ENCODE measurements around the gene HUS1B. TPM values are rescaled to one million over a fixed set of nuclear protein-coding genes. Genes with fewer than 3 reads are reported as not detected.

Gene HUS1B
- total RNA-seq, 8 experiments from 2014 or later: 0.31 to 3.9 (median 0.80) TPM

DNA sequence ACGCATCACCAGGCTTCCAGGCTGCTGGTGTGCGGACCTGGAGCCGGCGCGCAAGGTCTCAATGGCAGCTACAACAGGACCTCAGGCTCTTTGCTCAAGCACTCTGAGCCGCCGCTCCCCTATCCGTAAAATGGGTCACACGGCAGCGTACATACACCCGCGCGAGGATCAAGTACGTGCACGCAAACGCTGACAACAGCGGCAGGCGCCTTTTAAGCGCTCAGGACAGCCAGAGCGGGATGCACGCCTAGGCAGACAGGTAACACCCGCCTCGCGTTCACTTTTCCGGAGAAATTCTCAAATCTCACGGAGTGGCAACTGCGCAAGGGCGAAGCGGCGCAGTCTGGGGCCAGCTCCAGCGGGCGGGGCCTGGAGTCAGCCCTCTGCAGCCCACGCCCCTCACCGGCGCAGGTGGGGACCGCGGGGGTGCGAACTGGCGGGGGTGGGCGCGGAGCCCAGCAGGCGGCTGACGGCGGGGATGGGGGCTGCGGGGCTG lies 35.5 kb upstream of the HUS1B start:
- Histone ChIP-seq H3K27ac (peak overlapping the region; percentile 63 to 70), H3K4me3 (peak overlapping the region; percentile 72 to 97 (median 95)), H3K4me1 (replicated peaks in 1 of 2) (no peaks in the 10 kb centered on the region)
- in situ Hi-C loops (cut with MboI; ENCODE audit: low pct_unique_long_range_greater_than_20kb in 2 of 9, low sequenced_read_pairs in 9 of 9, unreplicated experiment in 9 of 9): loop anchor here in 1 of 9 experiments (10.0 kb wide), 1 partner anchor 98 kb away; no protein-coding TSS in a partner anchor
- 0 to 25% (median 3%) methylated on average over 2 to 22 of the region's 45 CpGs; no CpG with 5 or more reads in 2 of the 10 experiments for WGBS, 10 experiments
- ATAC-seq (replicated peaks in 6 of 8): peak; percentile 76 to 88 (median 82)

DNA sequence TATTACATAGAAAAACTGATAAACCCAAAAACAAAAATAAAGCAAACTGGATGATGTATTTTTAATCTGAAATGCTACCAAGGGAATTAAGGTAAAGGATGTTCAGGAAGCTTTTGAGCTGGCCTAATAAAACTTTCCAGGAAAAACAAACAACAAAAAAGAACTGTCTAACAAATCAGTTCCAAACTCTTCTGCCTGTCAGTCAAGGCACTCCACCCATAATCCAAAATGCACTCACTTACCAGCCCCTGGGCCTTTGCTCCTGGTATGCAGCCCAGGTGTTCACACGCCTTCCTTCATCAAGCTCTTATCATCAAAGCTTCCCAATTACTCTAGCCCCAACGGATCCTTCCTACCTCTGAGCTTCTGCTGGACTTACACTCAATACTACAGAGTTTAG lies 32.3 kb upstream of the HUS1B start:
- Histone ChIP-seq H3K27ac (no peak overlapping the region), H3K4me1 (replicated peaks in 1 of 2) (peaks cover 6 to 15% of the 10 kb centered on the region in 2 donors), H3K4me3 (no peak overlapping the region)
- no peak for ATAC-seq (replicated peaks in 6 of 8)
- 31 to 80% (median 58%) methylated on average over 1 to 2 of the region's 2 CpGs; no CpG with 5 or more reads in 4 of the 10 experiments for WGBS, 10 experiments
- in situ Hi-C loops (cut with MboI; ENCODE audit: low pct_unique_long_range_greater_than_20kb in 2 of 9, low sequenced_read_pairs in 9 of 9, unreplicated experiment in 9 of 9): no loop called here

DNA sequence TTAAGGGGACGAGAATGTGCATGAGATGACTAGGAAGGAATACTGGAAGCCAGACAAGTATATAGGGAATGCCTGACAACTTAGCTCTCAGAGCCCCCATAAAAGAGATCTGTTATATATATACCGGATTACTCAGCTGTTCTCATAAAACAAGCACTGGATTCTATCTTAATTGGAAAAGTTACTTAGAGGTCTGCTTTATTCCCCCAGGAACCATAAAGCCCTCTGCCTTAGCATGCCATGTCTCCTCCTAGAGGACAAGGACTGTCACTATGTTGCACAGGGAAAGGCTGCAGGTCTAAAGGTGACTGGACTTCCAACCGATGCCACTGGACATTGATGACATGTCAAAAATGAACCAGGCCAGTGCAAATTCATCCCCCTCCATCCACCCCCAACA lies 29.6 kb upstream of the HUS1B start:
- 39 to 100% (median 87%) methylated on average over 1 to 3 of the region's 3 CpGs; no CpG with 5 or more reads in 2 of the 10 experiments for WGBS, 10 experiments
- Histone ChIP-seq H3K4me3 (no peak overlapping the region), H3K4me1 (replicated peaks in 1 of 2) (peaks cover 17 to 29% of the 10 kb centered on the region in 2 donors), H3K27ac (no peak overlapping the region)
- in situ Hi-C loops (cut with MboI; ENCODE audit: low pct_unique_long_range_greater_than_20kb in 2 of 9, low sequenced_read_pairs in 9 of 9, unreplicated experiment in 9 of 9): no loop called here
- ATAC-seq (replicated peaks in 6 of 8): peak in 1 of 8 experiments; percentile 5

GRCh38 chr6:684831-685636 lies 28.1 kb upstream of the HUS1B start:
- H3K4me1 ChIP-seq (replicated peaks in 1 of 2): peaks cover 17 to 39% of the 10 kb centered on the region in 2 donors
- no peak for ATAC-seq (replicated peaks in 6 of 8)
- no peak overlapping the region for H3K27ac ChIP-seq
- no peak overlapping the region for H3K4me3 ChIP-seq
- WGBS, 10 experiments: 60 to 94% (median 80%) methylated on average over 2 to 5 of the region's 6 CpGs
- in situ Hi-C loops (cut with MboI; ENCODE audit: low pct_unique_long_range_greater_than_20kb in 2 of 9, low sequenced_read_pairs in 9 of 9, unreplicated experiment in 9 of 9): no loop called here

GRCh38 chr6:683742-684440 lies 27.0 kb upstream of the HUS1B start:
- peaks cover 17 to 41% of the 10 kb centered on the region in 2 donors for H3K4me1 ChIP-seq (replicated peaks in 1 of 2)
- peak overlapping the region; percentile 15 to 36 (median 23) for H3K4me3 ChIP-seq
- ATAC-seq (replicated peaks in 6 of 8): peak; percentile 76 to 98 (median 98)
- in situ Hi-C loops (cut with MboI; ENCODE audit: low pct_unique_long_range_greater_than_20kb in 2 of 9, low sequenced_read_pairs in 9 of 9, unreplicated experiment in 9 of 9): no loop called here
- 0 to 14% (median 0%) methylated on average over 1 to 9 of the region's 15 CpGs; no CpG with 5 or more reads in 1 of the 10 experiments for WGBS, 10 experiments
- H3K27ac ChIP-seq: peak overlapping the region; percentile 25 to 65

GRCh38 chr6:680666-681340 lies 23.9 kb upstream of the HUS1B start:
- H3K4me1 ChIP-seq (replicated peaks in 1 of 2): peaks cover 17 to 42% of the 10 kb centered on the region in 2 donors
- 40 to 100% (median 68%) methylated on average over 1 to 4 of the region's 5 CpGs; no CpG with 5 or more reads in 2 of the 10 experiments for WGBS, 10 experiments
- H3K4me3 ChIP-seq: no peak overlapping the region
- ATAC-seq (replicated peaks in 6 of 8): no peak
- in situ Hi-C loops (cut with MboI; ENCODE audit: low pct_unique_long_range_greater_than_20kb in 2 of 9, low sequenced_read_pairs in 9 of 9, unreplicated experiment in 9 of 9): no loop called here
- H3K27ac ChIP-seq: no peak overlapping the region

- in situ Hi-C loops (cut with MboI; ENCODE audit: low pct_unique_long_range_greater_than_20kb in 2 of 9, low sequenced_read_pairs in 9 of 9, unreplicated experiment in 9 of 9): no loop called here
- 0 to 62% (median 30%) methylated on average over 1 to 2 of the region's 2 CpGs; no CpG with 5 or more reads in 4 of the 10 experiments for WGBS, 10 experiments
- Histone ChIP-seq H3K27ac (no peak overlapping the region), H3K4me3 (no peak overlapping the region), H3K4me1 (replicated peaks in 1 of 2) (peaks cover 17 to 41% of the 10 kb centered on the region in 2 donors)
- no peak for ATAC-seq (replicated peaks in 6 of 8)
These were observed 23.4 kb upstream of the HUS1B start for GRCh38 chr6:680251-680650.

- in situ Hi-C loops (cut with MboI; ENCODE audit: low pct_unique_long_range_greater_than_20kb in 2 of 9, low sequenced_read_pairs in 9 of 9, unreplicated experiment in 9 of 9): no loop called here
- WGBS, 10 experiments: 65 to 100% (median 86%) methylated on average over 2 to 9 of the region's 9 CpGs; no CpG with 5 or more reads in 1 of the 10 experiments
- Histone ChIP-seq H3K4me1 (replicated peaks in 1 of 2) (peaks cover 12 to 31% of the 10 kb centered on the region in 2 donors), H3K27ac (no peak overlapping the region), H3K4me3 (no peak overlapping the region)
- ATAC-seq (replicated peaks in 6 of 8): no peak
These were observed 22.4 kb upstream of the HUS1B start for GRCh38 chr6:679282-679681.

- Histone ChIP-seq H3K27ac (no peak overlapping the region), H3K4me1 (replicated peaks in 1 of 2) (peaks cover 9 to 31% of the 10 kb centered on the region in 2 donors), H3K4me3 (no peak overlapping the region)
- in situ Hi-C loops (cut with MboI; ENCODE audit: low pct_unique_long_range_greater_than_20kb in 2 of 9, low sequenced_read_pairs in 9 of 9, unreplicated experiment in 9 of 9): no loop called here
- peak in 2 of 8 experiments; percentile 30 to 96 for ATAC-seq (replicated peaks in 6 of 8)
- WGBS, 10 experiments: 28 to 80% (median 50%) methylated on average over 1 to 3 of the region's 3 CpGs; no CpG with 5 or more reads in 1 of the 10 experiments
These were observed 21.6 kb upstream of the HUS1B start for GRCh38 chr6:678520-678919.

GRCh38 chr6:677919-678318 lies 21.0 kb upstream of the HUS1B start:
- peaks cover 3 to 29% of the 10 kb centered on the region in 2 donors for H3K4me1 ChIP-seq (replicated peaks in 1 of 2)
- no peak for ATAC-seq (replicated peaks in 6 of 8)
- WGBS, 10 experiments: 83 to 100% (median 96%) methylated on average over 1 to 4 of the region's 4 CpGs; no CpG with 5 or more reads in 3 of the 10 experiments

GRCh38 chr6:674956-675355 lies 18.1 kb upstream of the HUS1B start:
- in situ Hi-C loops (cut with MboI; ENCODE audit: low pct_unique_long_range_greater_than_20kb in 2 of 9, low sequenced_read_pairs in 9 of 9, unreplicated experiment in 9 of 9): no loop called here
- H3K4me1 ChIP-seq (replicated peaks in 1 of 2): peaks cover 0 to 6% of the 10 kb centered on the region in 2 donors
- no peak overlapping the region for H3K4me3 ChIP-seq
- ATAC-seq (replicated peaks in 6 of 8): no peak
- no peak overlapping the region for H3K27ac ChIP-seq
- 55 to 100% (median 71%) methylated on average over 1 to 3 of the region's 3 CpGs; no CpG with 5 or more reads in 2 of the 10 experiments for WGBS, 10 experiments

More at GRCh38 chr6:677919-678318, 21.0 kb upstream of the HUS1B start:
- Histone ChIP-seq H3K4me3 (no peak overlapping the region), H3K27ac (no peak overlapping the region)
- in situ Hi-C loops (cut with MboI; ENCODE audit: low pct_unique_long_range_greater_than_20kb in 2 of 9, low sequenced_read_pairs in 9 of 9, unreplicated experiment in 9 of 9): no loop called here

- Histone ChIP-seq H3K4me1 (replicated peaks in 1 of 2) (peaks cover 0 to 5% of the 10 kb centered on the region in 2 donors), H3K4me3 (no peak overlapping the region), H3K27ac (no peak overlapping the region)
- in situ Hi-C loops (cut with MboI; ENCODE audit: low pct_unique_long_range_greater_than_20kb in 2 of 9, low sequenced_read_pairs in 9 of 9, unreplicated experiment in 9 of 9): no loop called here
- ATAC-seq (replicated peaks in 6 of 8): no peak
These were observed 17.5 kb upstream of the HUS1B start for GRCh38 chr6:674406-674805.

All from motor neuron (in vitro differentiated cells).